GM21723 (cell line): ENCODE results near the gene CNOT2.

Source experiments
- ATAC-seq: cut with Tn5 transposase; IDR thresholded peaks from one replicate; pipeline ENCODE4 v1.9.1; 2021; ENCODE audit warnings: mild to moderate bottlenecking, moderate library complexity; ENCODE audit not compliant: unreplicated experiment

CNOT2 gene, protein sequence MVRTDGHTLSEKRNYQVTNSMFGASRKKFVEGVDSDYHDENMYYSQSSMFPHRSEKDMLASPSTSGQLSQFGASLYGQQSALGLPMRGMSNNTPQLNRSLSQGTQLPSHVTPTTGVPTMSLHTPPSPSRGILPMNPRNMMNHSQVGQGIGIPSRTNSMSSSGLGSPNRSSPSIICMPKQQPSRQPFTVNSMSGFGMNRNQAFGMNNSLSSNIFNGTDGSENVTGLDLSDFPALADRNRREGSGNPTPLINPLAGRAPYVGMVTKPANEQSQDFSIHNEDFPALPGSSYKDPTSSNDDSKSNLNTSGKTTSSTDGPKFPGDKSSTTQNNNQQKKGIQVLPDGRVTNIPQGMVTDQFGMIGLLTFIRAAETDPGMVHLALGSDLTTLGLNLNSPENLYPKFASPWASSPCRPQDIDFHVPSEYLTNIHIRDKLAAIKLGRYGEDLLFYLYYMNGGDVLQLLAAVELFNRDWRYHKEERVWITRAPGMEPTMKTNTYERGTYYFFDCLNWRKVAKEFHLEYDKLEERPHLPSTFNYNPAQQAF

DNA sequence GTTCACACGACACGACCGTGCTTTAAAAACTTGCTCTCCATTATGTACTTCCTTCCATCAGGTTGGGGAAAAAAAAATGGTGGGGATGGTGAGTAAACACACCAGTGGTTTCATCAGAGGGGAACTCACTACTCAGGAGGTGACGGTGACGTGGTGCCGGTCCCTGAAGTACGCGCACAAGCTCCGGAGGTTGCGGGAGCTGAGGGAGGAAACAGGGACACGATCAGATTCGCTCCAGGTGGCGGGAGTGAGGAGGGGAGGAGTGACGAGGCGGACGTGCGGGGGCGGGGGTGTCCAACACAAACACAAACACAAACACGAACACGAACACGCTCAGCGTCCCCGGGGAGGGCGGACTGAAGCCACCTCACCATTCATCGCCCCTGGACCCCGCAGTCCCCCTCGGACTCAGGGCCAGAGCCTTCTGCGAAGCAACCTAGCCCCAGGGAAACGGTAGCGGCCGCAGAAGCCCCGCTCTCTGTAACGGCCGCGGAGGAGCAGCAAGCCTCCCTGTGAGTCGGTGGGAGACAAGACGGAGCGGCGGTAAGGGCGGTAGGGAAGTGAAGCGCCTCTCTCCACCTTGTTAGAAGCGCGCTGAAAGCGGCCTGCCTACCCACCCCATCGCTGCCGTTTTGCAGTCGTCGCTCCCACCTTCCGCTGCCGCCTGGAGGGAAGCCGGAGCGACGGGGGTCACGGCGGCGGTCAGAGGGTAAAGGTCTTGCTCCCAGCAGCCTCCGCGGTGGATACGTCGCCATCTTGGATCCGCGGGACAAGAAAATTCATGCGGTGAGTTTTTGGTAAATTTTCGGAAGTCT is at the start of gene CNOT2:
Gene CNOT2, plus strand, starts transcription at position 739 of the 815 bp plus-strand sequence. CDS start 34,794 bp downstream, outside the sequence.
- ATAC-seq = peak; percentile 81

DNA sequence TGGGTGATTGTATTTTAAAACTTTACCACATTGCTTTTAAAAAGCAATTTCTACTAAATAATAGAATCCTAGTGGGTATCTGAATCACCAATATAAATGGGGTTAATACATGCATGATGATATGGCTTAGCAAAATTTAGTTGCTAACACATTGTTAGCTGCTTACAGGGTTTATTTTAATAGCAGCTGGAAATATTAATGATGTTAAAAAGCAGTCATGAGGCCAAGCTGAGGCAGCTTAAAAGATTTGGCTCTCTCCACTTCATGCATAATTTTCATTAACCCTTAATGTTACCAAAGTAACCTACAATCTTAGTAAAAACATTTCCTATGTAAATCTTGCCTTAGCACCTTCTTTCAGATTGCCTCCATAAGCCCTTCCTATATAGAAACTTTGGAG is 49.2 kb upstream of the CNOT2 start:
- no peak for ATAC-seq

DNA sequence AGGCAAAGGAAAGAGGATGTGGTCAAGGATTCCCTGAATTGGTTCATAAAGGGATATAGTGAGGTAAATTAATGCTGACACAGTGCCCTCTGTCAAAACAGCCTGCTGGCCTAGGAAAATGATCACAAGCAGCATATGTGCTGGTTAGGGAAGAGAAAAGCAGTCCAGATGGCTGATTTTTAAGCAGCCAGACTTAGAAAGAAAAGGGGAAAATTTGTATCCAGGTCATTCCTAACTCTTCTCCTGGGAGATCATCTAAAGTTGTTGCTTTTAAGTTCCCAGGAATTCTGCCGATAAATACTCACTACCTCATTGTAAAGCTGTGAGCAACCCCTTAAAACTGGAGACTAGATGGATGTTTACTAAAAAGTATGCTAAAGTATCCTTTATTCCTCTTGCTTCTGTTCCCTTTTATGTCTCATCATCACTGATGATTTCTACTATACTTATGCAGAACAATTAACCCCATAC is 46.4 kb upstream of the CNOT2 start:
- ATAC-seq = no peak

DNA sequence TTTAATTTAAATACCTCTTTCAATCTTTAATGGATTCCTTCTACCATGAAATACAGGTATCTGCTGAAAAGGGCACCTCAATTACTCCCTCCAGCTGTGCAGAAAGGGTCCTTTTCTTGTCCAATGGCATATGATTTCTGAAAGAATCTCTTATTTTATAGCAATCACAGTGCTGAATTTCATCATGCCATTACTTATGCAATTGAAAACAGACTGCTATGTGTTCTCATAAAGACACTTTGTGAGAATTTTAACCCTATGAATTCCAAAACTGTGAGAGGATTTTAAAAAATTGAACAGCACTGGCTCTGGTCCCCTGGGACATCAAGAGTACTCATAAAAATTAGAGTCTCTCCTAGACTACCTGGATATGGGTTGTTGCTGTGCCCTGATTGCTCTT is 45.9 kb upstream of the CNOT2 start:
- ATAC-seq = no peak

DNA sequence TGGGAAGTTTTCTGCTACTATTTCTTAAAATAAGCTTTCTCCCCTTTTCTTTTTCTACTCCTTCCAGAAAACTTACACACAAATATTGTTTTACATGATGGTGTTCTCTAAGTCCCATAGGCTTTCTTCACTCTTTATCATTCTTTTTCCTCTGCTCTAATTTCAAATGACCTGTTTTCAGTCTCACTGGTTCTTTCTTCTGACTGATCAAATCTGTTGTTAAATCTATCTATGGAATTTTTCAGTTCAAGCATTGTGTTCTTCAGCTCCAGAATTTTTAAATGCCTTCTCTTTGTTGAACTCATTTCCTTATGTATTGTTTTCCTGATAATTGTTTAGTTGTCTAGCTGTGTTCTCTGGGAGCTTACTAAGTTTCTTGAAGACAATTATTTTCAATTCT is 29.5 kb upstream of the CNOT2 start:
- ATAC-seq = no peak

DNA sequence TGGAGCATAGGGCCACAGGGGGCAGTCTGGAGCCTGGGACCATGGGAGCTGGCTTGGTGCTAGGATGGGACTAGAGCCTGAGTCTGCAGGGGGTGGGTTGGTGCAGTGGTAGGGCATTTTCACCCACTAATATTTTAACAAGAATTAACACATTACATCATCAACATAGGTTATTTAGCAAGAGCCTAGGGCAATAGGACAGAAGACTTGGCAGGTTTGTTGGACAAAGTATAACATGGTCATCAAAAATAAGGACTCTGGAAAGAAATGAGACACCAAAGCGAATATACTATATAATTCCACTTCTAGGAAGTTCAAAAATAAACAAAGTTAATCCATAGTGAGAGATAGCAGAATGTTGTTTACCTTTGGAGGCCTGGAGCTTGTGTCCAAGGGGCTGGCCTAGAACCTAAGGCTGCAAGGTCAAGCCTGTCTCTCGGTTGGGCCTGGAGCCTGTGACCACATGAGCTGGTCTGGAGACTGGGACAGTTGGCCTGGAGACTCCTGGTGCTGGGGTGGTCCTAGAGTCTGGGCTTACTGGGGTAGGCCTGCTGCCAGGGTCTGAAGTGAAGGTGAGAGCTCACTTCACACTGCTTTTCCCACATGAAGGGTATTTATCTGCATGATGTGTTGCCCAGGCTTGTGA is 28.1 kb upstream of the CNOT2 start:
- ATAC-seq = no peak

DNA sequence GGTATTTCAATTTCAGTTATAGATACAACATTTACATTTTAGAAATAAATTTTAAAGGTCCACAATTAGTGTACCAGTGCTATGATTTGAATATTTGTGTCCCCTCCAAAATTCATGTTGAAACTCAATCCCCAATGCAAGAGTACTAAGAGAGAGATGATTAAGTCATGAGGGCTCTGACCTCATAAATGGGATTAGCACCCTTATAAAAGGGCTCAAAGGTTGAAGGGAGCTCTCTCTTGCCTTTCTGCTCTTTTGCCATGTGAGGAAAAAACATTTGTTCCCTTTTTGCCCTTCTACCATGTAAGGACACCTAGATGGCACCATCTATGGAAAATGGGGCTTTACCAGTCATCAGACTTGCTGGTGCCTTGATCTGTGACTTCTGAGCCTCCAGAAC is 25.8 kb upstream of the CNOT2 start:
- no peak for ATAC-seq

DNA sequence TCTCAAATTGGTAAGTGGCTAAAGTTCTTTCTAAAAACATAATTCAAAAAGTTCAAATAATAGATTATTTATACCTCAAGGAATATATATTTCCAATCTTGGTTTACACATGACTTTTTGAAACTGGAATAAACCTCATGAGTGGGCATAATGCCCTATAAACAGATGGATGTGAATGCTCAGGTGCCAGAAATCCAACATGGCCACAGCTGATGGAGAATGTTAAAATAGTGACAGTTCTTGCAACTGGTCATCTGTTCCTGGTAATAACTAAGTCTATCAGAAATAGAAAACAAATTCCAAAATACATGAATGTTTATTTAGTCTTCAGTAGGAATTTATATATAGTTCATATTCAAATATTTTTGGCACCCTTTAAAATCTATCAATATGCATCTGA is 21.6 kb upstream of the CNOT2 start:
- ATAC-seq = no peak

DNA sequence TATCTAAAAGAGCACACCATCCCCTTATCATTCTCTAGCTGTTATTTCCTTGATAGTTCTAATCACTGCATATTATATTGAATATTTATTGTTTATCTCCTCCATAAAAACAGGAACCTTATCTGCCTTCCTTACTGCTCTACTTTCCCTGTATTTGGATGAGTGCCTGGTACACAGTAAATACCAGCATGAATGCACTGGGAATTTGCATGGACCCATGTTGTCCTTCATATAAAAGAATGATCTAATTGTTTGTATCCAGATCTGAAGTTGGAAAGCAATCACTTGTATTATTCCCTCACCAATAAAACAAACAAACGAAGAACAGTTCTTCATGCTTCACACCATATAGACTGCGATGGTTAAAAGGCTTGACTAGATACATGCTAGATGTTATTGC is 15.3 kb upstream of the CNOT2 start:
- no peak for ATAC-seq

DNA sequence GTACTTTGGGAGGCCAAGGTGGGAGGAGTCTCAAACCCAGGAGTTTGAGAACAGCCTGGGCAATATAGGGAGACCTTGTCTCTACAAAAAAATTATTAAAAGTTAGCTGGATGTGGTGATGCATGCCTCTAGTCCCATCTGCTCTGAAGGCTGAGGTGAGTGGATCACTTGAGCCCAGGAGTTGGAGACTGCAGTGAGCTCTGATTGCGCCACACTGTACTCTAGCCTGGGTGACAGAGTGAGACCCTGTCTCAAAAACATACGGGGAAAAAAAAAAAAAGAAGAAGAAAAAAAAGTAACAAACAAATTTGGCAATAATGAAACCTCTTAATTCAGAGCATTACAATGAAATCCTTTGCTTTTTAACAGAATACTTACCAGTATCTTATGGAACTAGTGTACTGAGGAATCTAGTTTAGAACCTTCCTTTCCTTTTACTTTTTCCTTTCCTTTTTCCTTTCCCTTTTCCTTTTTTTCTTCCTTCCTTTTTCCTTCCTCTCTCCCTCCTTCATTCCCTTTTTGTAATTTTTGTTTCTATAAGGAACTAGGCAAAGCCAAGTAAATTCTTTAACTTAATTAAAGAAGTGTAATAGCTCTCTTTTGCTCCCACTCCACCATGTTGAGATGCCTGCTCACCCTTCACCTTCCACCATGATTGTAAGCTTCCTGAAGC is 12.2 kb upstream of the CNOT2 start:
- ATAC-seq = no peak

DNA sequence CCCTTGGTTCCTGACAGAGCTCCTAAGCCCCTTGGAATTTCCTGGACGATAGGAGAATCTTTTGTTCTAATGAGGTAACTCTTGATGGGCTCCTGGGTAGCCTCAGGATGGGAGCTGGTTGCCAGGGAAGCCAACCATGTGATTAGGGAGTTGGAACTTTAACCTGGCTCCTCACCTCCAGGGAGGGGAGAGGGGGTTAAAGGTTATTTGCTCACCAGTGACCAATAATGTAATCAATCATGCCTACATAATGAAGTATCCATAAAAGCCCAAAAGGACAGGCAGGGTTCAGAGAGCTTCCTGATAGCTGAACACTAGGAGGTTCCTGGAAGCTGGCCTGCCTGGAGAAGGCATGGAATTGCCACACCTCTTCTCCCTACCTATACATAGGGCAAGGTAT is 6.2 kb upstream of the CNOT2 start:
- no peak for ATAC-seq

DNA sequence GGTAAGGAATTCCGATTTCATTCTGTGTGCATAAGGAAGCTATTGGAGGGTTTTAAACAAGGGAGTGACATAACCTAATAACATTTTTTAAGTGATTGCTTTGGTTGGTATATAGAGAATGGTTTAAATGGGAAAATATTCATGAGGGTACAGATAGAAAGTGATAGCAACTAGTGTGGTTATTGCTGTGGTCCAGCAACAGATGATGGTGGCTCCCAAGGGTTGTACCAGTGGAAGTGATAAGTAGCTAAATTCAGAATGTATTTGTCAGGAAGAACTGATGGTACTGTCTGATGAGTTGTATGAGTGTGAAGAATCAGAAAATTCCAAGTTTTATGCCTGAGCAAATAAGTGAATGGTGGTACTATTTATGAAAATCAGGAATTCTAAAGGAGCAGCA is 2.6 kb upstream of the CNOT2 start:
- no peak for ATAC-seq

DNA sequence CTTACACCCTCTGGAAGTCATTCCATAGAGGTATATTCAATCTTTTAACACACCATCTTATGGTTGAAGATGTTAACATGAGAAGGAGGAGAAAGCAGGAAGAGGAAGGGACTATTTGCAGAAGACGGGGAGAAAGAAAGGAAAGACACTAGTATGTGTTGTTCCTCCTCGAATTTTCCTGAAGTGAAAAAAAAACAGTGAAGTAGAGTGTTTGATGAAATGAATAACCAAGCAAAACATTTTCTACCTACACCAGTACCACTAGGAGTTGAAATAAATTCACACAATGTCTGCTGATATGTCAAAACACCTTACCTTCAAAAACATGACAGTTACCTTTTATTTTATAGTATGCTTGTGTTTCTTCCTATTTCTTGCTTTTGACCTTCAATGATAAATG is 1.4 kb upstream of the CNOT2 start:
- ATAC-seq = no peak

DNA sequence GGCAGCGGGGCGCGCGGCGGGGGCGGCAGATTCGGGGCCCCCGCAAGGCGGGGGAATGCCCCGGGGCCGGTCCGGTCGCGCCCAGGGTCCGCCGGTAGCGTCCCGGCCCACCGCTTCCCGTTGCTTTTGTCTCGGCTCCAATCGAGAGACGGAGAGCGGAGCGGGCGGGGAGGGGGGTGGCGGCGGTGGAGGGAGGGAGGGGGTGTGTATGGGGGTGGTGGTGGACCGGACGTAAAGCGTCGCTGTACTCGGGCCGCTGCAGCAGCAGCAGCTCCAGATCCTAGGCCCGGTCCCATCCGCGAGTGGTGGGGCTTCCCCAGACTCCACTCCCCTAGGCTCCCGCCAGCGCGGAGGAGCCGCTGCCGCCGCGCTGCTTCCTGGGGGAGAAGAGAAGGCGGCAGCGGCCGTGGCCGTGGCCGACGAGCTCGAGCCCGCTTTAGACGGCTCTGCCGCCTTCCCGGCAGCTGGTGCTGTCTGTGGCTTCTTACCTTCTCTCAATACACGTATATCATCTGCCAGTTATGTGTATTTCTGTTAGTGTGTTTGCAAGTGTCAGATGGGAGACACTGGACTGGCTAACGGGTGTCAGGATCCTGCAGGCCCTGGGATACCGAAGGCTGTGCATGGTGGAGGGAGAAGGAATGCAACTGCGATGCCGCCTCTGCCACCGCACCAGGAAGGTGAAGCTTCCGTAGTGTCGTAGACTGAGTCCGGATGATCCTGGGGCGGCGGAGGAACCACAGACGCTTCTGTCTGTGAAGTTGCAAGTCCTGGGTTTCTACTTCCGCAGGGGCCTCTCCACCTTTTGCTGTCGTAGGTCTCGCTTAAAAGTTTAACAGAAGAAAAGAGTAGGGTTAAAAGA is 508 bp downstream of the CNOT2 start:
- peak; percentile 51 for ATAC-seq

DNA sequence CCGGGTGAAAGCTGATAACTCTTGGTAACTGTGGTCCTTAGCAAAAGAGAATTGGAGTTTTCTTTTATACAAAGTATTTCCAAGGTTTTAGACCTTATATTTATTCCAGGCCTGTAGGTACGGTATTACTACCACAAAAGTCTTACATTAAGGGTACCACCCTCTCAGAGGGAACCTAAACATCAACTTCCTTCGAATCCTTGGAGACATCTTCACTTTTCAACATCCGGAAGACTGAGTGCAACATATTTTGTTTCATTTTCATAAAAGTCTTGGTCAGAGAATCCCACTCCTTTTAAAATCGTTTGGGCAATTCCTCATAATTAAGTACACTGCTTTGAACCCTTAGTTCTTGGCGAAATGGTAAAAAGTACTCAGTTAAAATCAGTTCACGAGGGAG is 1.2 kb downstream of the CNOT2 start:
- no peak for ATAC-seq

DNA sequence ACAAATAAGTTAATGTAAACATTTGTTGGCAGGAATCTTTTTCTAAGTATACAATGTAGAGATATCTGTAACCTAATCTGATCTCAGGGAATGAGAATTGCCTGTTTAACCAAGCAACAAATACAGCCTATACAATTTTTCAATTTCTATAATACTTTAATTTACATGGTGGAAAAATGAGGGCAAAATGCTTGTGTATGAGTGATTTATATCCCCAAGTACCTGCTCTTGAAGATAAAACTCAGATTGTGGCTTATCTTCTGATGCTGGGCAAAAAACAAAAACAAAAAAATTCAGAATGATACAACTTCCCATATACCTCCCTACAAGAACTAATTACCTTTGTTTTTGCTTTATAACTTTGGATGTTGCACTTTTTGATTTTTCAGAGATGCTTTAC is 2.2 kb downstream of the CNOT2 start:
- ATAC-seq = no peak

DNA sequence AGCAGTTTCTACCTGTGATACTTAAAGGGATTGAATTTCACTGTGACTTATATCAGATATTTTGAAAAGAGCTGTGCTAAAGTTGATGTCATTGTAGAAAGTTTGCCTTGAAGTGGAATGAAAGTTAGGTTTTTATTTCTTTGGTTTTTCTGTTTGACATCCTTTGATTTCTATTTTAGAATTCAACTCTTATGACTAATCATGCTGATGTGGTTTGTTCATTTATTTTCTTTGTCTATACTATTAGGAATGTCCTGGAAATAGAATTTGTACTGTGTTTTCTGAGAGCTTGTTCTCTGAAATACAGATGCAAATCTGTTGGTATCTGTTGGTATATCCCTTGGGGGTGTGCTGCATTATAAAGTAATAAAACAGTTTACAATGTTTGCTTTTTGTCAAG is 3.3 kb downstream of the CNOT2 start:
- ATAC-seq = no peak

DNA sequence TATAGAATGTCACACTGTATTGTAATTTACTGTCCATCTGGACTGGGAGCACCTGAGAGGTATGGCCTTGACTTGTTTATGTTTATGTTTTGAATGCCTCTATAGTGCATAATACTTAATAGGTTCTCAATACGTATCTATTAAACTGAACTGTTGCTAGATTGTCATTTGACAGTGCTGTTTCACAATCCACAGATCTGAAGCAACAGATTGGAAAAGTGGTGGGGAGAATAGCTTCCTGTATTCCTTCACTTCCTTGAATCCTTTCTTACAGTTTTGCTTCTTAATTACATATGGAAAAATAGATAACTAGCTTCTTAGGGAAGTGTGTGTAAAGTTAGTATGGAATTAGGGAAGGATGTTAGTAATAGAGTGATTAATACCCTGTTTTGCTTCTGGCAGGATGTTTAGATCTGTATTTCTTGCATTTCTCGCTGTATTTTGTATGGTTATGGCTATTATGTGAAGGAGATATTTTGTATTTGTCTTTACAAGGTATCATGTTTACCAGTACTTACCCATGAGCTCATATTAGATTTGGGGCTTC is 4.5 kb downstream of the CNOT2 start:
- ATAC-seq = no peak

DNA sequence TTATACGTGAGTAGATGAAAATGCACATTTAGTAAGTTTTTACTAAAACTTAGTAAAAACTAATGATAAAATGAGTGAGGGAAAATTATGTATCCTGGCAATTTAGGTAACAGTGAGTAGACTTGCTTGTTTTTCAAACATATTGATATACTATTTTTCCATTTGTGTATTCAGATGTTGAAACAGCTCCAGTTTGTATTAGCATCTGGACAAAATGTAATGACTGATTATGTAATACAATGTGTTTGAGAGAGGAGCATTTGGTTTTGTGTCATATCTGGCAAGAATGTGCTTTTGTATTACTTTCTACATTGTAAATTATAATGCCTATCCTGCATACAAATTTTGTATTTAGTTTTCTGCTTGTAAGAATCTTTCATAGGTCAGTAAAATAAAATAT is 5.6 kb downstream of the CNOT2 start:
- no peak for ATAC-seq

DNA sequence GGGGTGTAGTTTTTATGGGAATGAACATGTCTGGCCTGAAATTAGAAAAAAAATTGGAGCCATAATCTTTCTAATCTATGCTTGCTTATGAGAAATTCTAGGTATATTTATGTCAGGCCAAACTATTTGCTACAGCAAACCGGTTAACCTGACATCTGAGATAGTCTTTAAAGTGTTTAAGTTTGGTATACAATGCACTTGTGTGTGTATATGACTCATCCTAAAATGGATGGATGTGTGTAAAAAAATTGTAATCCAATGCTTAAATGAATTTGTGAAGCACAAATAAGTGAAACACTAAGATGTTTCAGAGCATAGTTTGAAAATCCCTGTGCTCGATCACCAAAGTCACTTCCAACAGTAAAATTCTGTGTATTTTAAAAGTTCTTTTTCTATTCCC is 6.7 kb downstream of the CNOT2 start:
- ATAC-seq = no peak
